HG03135 (cell line): ENCODE measurements around the gene TMEM131L.
"Not testable (repeated sequence)": the region's sequence is repeated elsewhere in the genome, so short reads cannot be mapped to it uniquely, and the experiment has no call there.

Experiments
- ATAC-seq: cut with Tn5 transposase; IDR thresholded peaks from one replicate; pipeline ENCODE4 v1.9.1; 2021; ENCODE audit warnings: mild to moderate bottlenecking, moderate library complexity; ENCODE audit not compliant: unreplicated experiment

TMEM131L gene, protein sequence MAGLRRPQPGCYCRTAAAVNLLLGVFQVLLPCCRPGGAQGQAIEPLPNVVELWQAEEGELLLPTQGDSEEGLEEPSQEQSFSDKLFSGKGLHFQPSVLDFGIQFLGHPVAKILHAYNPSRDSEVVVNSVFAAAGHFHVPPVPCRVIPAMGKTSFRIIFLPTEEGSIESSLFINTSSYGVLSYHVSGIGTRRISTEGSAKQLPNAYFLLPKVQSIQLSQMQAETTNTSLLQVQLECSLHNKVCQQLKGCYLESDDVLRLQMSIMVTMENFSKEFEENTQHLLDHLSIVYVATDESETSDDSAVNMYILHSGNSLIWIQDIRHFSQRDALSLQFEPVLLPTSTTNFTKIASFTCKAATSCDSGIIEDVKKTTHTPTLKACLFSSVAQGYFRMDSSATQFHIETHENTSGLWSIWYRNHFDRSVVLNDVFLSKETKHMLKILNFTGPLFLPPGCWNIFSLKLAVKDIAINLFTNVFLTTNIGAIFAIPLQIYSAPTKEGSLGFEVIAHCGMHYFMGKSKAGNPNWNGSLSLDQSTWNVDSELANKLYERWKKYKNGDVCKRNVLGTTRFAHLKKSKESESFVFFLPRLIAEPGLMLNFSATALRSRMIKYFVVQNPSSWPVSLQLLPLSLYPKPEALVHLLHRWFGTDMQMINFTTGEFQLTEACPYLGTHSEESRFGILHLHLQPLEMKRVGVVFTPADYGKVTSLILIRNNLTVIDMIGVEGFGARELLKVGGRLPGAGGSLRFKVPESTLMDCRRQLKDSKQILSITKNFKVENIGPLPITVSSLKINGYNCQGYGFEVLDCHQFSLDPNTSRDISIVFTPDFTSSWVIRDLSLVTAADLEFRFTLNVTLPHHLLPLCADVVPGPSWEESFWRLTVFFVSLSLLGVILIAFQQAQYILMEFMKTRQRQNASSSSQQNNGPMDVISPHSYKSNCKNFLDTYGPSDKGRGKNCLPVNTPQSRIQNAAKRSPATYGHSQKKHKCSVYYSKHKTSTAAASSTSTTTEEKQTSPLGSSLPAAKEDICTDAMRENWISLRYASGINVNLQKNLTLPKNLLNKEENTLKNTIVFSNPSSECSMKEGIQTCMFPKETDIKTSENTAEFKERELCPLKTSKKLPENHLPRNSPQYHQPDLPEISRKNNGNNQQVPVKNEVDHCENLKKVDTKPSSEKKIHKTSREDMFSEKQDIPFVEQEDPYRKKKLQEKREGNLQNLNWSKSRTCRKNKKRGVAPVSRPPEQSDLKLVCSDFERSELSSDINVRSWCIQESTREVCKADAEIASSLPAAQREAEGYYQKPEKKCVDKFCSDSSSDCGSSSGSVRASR (N-terminal part only)

DNA sequence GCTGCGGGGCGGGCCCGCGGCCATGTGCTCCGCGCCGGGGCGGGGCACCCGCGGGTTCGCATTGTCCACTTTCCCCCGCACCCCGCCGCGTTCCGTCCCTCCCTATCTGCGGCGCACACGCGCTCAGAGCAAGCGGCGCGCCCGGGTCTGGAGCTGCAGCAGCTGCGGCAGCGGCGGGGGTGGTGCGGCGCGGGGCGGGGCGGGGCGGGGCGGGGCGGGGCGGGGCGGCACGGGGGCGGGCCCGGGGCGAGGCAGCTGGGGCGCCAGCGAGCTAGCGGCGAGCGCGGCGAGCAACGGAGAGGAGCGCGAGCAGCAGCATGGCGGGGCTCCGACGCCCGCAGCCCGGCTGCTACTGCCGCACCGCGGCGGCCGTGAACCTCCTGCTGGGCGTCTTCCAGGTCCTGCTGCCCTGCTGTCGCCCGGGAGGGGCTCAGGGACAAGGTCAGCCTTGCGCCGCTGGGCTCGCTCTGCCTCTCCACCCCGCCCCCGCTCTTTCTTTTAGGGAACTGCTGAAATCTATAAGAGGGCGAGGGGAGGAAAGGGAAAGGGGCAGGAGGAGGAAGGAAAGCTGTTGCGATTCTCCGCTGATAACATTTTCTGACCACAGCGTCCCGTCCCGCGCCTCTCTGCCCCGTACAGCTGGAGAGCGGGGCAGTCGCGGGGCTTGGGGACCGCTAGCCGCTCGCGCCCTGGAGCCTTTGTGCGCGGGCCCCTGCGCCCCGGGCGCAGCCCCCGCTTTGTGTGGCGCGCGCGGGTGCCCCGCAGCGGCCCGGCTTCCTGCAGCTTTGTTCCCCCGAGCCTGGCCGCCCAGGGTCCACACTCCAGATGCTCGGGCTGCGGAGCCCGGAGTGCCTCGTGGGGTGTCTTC lies at the start of gene TMEM131L:
Gene TMEM131L (plus strand): TSS at position 280 of the 868 bp plus-strand sequence. CDS start 38 bp downstream, at position 318.
- peak; percentile 43 for ATAC-seq

DNA sequence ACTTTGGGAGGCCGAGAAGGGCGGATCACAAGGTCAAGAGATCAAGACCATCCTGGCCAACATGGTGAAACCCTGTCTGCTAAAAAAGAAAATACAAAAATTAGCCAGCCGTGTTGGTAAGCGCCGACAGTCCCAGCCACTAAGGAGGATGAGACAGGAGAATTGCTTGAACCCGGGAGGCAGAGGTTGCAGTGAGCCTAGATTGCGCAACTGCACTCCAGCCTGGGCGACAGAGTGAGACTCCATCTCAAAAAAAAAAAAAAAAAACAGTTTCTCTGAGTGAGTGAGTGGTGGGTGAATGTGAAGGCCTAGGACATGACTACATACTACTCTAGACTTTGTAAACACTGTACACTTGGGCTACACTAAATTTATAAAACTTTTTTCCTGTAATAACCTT lies 49.7 kb upstream of the TMEM131L start:
- not testable (repeated sequence) for ATAC-seq

DNA sequence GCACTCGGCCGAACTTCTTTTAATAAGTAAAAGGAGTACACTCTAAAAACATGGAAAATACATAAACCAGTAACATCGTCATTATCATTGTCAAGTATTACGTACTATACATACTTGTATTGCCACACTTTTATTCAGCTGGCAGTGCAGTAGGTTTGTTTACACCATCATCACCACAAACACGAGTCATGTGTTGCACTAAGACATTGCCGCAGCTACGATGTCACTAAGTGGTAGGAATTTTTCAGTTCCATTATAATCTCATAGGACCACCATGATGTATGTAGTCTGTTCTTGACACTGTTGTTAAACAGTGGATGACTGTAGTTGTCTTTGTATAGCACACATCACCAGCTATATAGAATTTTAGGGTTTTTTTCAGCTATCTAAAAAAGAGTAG lies 48.0 kb upstream of the TMEM131L start:
- no peak for ATAC-seq

DNA sequence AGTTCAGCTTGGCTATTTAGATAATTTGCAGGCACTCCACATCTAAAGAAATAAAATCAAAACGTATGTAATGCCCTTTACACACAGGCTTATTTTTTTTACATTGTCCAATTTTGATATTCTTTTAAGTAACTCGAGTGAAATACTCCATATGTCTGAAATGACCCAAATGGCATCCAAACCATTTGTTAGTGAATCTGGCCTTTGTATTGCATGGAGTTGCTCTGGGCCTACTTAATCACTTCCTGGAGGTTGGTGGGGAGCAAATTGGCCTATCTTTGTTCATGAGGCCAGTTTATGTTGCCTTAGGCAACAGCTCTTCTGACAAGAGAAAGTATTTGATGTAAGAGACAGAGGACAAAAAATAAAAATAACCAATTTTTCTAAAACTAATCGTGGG lies 47.6 kb upstream of the TMEM131L start:
- no peak for ATAC-seq

DNA sequence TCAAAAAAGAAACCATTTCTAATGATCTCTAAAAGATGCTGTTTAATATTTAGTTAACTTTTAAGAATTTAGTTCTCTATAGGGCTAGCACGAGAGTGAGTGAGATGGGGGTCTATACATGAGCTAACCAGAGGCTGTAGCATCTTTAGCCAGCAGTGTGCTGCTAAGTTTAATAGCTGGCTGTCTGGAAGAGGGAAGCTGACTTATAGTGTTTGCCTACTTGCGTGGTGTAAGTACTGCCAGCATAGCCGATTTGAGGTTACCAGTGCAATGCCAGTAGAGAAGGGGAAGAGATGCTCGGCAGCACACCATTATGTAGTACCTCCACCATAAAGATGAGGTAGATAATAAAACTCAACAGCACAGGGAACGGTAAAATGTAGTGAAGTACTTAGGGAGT lies 47.1 kb upstream of the TMEM131L start:
- ATAC-seq: no peak

DNA sequence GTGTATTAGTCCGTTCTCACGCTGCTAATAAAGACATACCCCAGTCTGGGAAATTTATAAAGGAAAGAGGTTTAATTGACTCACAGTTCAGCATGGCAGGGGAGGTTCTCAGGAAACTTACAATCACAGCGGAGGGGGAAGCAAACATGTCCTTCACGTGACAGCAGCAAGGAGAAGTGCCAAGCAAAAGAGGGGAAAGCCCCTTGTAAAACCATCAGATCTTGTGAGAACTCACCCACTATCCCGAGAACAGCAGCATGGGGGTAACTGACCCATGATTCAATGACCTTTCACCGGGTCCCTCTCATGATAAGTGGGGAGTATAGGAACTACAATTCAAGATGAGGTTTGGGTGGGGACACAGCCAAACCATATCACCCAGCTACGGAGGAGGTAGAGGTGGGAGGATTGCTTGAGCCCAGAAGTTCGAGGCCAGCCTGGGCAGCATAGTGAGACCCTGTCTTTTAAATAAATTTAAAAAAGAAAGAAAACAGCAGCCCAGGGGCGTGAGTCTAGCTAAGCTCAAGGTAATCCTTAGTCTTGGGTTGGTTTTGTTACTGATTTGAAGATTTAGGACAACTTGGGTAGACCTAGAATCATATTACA lies 46.4 kb upstream of the TMEM131L start:
- no peak for ATAC-seq

DNA sequence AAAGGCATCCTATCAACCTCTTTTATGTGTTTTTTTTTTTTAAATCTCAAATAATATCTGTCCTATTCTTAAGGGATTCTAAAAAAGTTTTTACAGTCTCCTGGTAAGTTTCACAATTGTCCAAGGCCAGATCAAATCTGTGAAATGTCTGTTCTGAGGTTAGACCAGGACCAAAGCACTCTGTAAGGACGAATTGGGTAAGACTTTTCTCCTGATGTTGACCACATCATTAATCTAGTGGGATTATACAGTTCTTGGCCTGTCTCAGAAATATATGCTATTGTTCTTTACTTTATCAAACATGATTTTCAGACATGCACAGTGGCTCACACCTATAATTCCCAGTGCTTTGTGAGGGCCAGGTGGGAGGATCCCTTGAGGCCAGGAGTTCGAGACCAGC lies 45.8 kb upstream of the TMEM131L start:
- ATAC-seq: no peak

DNA sequence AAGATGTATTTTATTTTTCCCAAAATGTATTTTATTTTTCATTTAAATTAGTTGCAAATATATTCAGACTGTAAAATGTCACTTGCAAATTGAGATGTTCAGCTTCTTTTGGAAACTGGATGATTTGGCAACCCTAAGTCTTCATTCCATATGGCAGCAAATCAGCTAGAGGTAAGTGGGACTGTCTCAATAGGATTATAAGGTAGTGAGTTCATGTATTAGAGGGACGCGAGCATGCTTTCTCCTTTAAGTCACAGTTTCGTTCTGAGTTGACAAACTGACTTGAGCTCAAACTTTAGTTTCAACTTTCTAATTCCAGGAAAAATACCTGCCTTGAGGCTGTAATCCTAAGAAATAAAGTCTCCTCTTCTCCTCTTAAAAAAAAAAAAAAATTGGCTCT lies 44.2 kb upstream of the TMEM131L start:
- ATAC-seq: peak; percentile 52

DNA sequence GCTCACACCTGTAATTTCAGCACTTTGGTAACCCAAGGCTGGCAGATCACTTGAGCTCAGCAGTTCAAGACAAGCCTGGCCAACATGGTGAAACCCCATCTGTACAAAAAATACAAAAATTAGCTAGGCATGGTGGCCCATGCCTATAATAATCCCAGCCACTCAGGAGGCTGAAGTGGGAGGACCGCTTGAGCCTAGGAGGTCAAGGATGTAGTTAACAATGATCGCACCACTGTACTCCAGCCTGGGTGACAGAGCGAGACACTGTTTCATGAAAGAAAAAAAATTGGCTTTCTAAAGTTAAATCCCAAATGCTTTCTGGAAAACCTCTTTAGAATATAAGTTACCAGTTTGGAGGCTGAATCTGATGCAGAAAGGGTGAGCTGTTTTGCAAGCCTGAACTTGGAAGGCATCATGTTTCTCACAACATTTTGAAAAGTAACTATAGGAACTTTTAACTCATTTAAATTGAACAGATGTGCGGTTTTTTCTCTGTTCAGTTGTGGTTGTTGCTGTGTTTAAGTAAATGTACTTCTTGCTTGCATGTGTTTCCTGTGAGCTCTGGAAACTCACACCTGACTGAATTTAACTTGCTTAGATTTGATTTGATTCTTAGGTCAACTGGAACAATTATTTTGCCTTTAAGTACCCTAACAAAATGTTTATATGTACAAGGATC lies 39.8 kb upstream of the TMEM131L start:
- ATAC-seq: peak; percentile 72

DNA sequence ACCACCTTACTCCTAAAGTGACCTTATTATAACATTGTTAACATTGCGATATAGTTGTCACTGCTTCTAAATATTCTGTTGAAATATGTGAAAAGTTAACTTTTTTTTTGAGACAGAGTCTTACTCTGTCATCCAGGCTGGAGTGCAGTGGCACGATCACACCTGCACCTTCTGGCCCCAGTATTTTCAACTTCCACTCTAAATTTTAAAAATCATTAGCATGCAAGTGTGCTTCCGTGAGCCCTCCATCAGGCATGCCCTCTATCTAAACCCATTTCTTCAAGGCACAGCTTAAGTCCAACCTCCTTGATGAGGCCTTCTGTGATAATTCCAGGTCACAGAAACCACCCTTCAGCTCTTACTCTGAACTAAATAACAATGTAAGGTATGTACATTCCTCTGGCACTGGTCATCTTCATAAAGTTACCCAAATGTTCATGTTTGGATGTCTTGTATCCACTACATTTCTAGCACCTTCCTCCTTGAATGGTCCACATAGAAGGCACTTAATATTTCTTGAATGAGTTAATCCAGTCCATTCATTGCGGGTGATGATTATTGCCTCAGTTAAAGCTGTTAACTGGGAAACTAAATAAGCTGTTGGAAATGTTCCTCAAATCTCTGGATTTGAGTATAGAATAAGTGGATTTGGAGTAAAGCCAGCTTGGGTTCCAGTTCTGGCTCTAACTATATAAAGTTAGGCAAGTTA lies 38.6 kb upstream of the TMEM131L start:
- ATAC-seq: no peak

DNA sequence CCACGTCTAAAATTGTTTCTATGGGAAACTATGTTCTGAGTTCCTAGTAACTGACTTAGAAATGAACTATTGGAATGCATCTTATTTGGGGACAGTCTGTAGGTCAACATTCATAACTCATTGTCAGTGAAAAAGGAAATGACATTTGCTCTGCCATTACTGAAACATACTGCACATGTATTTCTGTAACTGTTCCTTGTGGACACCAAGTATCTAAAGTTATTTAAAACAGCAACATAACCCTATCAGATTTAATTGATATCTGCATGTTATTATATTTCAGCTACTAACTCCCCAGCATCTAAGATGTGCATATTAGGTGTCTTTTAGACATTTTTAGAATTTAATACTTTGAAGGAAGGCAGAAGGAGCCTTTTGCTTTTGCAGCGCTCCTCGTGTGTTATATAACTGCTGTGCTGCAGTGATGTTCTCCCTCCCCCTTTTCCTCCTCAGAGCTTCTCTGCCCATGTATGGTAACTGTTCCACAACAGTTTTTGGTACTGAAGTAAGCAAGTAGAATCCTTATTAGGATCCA lies 37.2 kb upstream of the TMEM131L start:
- no peak for ATAC-seq

DNA sequence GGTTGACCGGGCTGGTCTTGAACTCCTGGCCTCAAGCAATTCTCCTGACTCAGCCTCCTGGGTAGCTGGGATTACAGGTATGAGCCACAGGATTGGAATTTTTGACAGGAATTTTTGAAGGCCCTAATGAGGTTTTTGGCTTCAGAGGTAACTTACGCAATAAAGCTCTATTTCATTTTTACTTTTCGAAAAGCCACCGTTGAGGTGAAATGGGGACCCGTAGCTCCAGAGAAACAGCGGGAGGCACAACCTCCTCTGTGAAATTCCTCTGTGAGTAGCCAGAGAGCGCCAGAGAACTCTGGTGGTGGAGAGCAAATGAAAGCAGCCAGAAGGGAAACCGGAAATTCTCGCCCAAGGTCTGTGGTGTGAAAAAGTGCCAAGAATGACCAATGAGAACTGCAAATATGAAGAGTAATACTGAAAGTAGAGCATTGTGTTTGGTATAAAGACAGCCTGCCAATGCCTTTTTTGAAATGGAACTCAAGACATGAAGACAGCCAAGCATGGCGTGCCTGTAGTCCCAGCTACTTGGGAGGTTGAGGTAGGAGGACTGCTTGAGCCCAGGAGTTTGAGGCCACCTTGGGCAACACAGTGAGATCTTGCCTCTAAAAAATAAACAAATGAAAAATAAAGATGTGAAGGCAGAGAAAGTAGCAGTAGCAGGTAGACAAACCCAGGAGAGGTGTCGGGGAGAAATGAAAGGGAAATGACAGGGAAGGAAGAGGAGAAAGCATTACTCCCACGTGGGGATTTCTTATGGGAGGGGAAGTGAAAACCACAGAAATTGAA lies 33.0 kb upstream of the TMEM131L start:
- ATAC-seq: peak; percentile 91

DNA sequence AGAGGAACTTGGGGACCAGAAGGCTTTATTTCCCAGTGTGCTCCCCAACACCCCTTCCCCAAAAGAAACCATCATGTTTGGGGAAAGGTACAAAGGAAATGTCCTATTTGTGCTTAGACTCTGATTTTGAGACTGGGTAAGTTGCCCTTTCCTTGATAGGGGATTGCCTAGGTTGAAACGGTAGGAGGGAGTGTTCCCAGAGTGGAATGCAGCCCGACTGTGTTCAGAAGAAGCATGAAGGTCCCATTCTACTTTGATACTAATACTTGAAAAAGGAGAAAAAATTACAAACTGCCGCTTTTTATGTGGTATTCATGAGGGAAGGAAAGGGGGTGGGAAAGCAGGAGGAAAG lies 32.4 kb upstream of the TMEM131L start:
- ATAC-seq: no peak

DNA sequence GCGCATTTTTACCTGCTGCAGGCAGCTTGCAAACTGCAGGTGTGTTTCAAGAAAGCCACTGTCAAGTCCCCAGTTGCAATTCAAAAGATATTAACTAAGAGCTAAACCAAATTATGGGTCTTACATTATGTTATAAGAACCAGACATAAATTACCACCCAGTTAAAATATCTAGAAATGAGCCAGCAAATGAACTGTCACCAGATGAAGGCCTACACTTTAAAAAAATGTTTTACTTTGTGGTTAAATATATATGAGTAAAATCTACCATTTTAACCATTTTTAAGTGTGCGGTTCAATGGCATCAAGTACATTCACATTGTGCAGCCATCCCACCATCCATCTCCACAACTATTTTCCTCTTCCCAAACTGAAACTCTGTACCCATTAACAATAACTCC lies 32.0 kb upstream of the TMEM131L start:
- ATAC-seq: no peak

DNA sequence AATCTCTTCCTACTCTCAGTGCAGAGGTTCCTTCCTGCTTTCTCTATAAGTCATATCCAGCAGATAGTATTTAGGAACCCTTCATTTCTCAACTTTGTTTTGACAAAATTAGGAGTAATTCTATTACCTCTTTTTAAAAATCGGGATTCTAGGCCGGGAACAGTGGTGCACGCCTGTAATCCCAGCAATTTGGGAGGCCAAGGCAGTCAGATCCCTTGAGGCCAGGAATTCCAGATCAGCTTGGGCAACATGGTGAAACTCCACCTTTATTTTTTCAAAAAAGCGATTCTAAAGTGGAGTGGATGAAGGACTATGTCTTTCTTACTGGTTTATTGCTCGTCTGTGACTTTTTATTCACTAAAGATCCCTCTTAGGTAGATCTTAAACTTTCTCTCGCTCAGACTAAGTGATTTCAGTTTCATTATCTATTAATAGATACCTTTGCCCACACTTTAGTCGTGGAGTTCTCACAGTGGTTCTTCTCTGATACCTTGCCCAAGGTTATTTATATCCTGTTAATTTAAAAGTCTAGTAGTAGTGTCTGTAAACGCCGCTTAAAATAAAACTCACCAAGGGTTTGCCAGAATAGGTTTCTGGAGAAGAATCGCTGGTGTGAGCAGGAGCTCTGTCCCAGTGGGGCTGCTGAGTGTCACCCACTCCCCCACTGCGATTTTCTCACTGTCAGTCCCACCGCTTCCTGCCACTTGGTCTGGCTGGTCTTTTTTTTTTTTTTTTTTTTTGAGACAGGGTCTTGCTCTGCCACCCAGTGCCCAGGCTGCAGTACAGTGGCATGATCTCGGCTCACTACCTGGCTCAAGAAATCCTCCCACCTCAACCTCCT lies 27.0 kb upstream of the TMEM131L start:
- ATAC-seq: peak; percentile 75

DNA sequence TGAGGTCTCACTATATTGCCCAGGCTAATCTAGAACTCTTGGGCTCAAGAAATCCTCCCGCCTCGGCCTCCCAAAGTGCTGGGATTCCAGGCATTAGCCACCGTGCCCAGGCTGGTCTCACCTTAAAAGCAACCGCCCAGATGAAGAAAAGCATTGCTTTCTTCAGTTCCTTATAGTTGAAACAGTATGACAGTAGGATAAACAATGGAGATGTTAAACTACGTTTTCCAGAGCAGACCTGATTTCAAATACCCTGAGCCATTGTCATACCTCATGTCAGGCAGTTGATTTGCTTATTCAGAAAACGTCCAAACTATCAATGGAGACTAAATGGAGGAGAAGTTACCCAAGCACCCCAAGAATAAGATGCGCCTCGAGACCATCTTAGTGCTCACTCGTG lies 26.3 kb upstream of the TMEM131L start:
- peak; percentile 7 for ATAC-seq

DNA sequence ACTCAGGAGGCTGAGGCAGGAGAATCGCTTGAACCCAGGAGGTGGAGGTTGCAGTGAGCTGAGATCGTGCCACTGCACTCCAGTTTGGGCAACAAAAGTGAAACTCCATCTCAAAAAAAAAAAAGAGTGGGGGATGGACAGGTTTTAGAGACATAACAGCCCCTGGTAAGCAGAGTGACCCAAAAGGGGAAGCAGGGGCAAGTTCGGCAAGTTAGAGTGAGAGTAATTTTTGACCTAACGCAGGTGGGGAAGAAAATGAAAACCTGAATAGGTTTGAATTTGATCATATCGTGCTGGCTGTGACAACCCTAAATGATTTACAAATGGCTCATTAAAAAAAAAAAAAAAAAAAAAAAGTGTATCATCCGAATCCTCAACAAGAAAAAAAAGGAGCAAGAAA lies 25.7 kb upstream of the TMEM131L start:
- no peak for ATAC-seq
